Neural progenitor cell (in vitro differentiated cells): ENCODE results near the gene RAET1E.

Source experiments
- EZH2 ChIP-seq: fragments of 200-600 bp; sonication (generic); IDR thresholded peaks from 2 replicates; pipeline ENCODE4 v1.6.1; 2017; ENCODE audit warnings: antibody characterized with exemption, mild to moderate bottlenecking, moderate library complexity
- EZH2phosphoT487 ChIP-seq: fragments of 200-600 bp; sonication (generic); IDR thresholded peaks from 2 replicates; pipeline ENCODE4 v1.6.1; 2017; ENCODE audit warnings: antibody characterized with exemption
- TF ChIP-seq, protein P1 (sequence below): fragments of 200-600 bp; sonication (generic); IDR thresholded peaks from 2 replicates; pipeline ENCODE4 v1.5.1; 2017; ENCODE audit warnings: antibody characterized with exemption, mild to moderate bottlenecking

DNA sequence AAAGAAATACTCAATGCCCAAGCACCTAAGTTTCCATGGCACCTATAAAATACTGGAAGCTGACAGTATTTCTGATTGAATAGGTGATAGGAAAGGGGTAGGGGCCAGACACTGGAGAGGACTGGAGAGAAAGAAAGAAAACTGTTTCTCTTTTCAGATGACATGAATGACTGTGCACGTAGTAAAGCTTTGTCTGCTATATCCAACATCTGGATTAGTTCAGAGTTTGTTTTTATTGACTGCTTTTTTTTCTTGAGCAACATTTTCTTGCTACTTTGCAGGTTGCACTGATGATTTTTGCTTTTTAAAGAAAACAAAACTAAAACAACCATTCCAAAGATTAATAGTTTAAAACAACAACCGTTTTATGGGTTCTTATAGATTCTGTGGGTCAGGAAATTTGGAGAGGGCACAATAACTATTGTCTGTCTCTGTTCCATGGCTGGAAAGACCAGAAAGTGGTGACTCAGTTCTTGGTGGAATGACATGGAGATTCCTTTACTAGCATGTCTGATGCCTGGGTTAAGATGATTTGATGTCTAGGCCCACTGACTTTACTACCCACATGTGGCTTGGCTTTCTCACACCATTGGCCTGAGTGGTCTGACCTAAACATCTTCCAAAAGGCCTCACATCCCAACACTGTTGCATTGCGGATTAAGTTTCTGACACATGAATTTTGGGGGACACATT, 21.5 kb downstream of the RAET1E start:
- TF ChIP-seq, protein P1, sequence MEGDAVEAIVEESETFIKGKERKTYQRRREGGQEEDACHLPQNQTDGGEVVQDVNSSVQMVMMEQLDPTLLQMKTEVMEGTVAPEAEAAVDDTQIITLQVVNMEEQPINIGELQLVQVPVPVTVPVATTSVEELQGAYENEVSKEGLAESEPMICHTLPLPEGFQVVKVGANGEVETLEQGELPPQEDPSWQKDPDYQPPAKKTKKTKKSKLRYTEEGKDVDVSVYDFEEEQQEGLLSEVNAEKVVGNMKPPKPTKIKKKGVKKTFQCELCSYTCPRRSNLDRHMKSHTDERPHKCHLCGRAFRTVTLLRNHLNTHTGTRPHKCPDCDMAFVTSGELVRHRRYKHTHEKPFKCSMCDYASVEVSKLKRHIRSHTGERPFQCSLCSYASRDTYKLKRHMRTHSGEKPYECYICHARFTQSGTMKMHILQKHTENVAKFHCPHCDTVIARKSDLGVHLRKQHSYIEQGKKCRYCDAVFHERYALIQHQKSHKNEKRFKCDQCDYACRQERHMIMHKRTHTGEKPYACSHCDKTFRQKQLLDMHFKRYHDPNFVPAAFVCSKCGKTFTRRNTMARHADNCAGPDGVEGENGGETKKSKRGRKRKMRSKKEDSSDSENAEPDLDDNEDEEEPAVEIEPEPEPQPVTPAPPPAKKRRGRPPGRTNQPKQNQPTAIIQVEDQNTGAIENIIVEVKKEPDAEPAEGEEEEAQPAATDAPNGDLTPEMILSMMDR: no peak
- no peak for TF ChIP-seq EZH2
- no peak for TF ChIP-seq EZH2phosphoT487
